Lung (tissue), 12 donors: ENCODE data around the gene RIC8B. TPM values are rescaled to one million over a fixed set of nuclear protein-coding genes. Genes with fewer than 3 reads are reported as not detected.

ENCODE experiments used
- ATAC-seq: fragments of 200-7000 bp; cut with Tn5 transposase; one replicate; pipeline ENCODE4 v1.9.1; 2020; ENCODE audit warnings: moderate number of reproducible peaks; ENCODE audit not compliant: insufficient read depth, low FRiP score
- DNase-seq, 3 donors: peaks; one replicate each; pipeline ENCODE4 v3.0.0-alpha.2; 2013 to 2017
- H3K27ac ChIP-seq, 2 donors: one replicate each; pipeline ENCODE4 v1.5.1; 2013; ENCODE audit warnings: mild to moderate bottlenecking in 2 of 2, moderate library complexity in 2 of 2, control low read depth in 1 of 2, inconsistent platforms in 1 of 2, low read depth in 1 of 2, low read length in 1 of 2
- H3K27me3 ChIP-seq, 3 donors: one replicate each; pipeline ENCODE4 v1.5.1; 2013; ENCODE audit warnings: low read length in 2 of 3; ENCODE audit not compliant: control insufficient read depth in 3 of 3, insufficient read depth in 3 of 3
- H3K36me3 ChIP-seq, 4 donors: one replicate each; pipeline ENCODE4 v1.5.1; 2013; ENCODE audit warnings: low read length in 4 of 4, mild to moderate bottlenecking in 1 of 4, moderate library complexity in 1 of 4; ENCODE audit not compliant: control insufficient read depth in 4 of 4, insufficient read depth in 4 of 4
- H3K4me1 ChIP-seq, 5 donors: one replicate each; pipeline ENCODE4 v1.5.1; 2013; ENCODE audit warnings: low read length in 5 of 5, mild to moderate bottlenecking in 2 of 5, moderate library complexity in 1 of 5; ENCODE audit not compliant: control insufficient read depth in 5 of 5, insufficient read depth in 5 of 5
- H3K4me3 ChIP-seq: one replicate; pipeline ENCODE4 v1.5.1; 2013; ENCODE audit warnings: mild to moderate bottlenecking, control low read depth, moderate library complexity
- H3K9ac ChIP-seq, 2 donors: one replicate each; pipeline ENCODE4 v1.5.1; 2013; ENCODE audit warnings: low read length in 2 of 2, control low read depth in 1 of 2; ENCODE audit not compliant: insufficient read depth in 1 of 2
- H3K9me3 ChIP-seq, 4 donors: one replicate each; pipeline ENCODE4 v1.5.1; 2013; ENCODE audit warnings: low read length in 3 of 4, mild to moderate bottlenecking in 1 of 4, moderate library complexity in 1 of 4; ENCODE audit not compliant: control insufficient read depth in 4 of 4, insufficient read depth in 3 of 4
- CTCF ChIP-seq: IDR thresholded peaks from 2 replicates; pipeline ENCODE4 v1.5.1; 2012; ENCODE audit warnings: mild to moderate bottlenecking; ENCODE audit errors: control extremely low read depth, extremely low read depth
- WGBS, 2 donors: extraction: QIAGEN DNeasy Blood & Tissue Kit; methylation state at CpG; one replicate each; pipeline ENCODE4 v1.1.7; 2013; 5-methylcytosine and 5-hydroxymethylcytosine counted together
- polyA plus RNA-seq, 2 donors: library from polyadenylated mRNA; stranded (reverse); fragments of 200-250 nt; gene quantifications; one replicate each; pipeline ENCODE4 v1.2.1, GENCODE V29; 2013
- total RNA-seq, 2 donors: library from RNA; depleted of rRNA in 1 of 2; stranded (reverse); fragments of >200 nt in 1 of 2; gene quantifications; one replicate each; pipeline ENCODE4 v1.2.1, GENCODE V29; 2014 to 2021
- donor health status: control.
- donor health status: control.
- donor health status: Bipolar disorder and iron deficiency.
- donor health status: healthy.
- donor health status: DM: yes; HTN: yes; CAD: no.

RIC8B gene
- total and polyA plus RNA-seq, 4 donors = 3.3 to 14.4 (median 8.2) TPM

GRCh38 chr12:106740818-106741217 lies 33.7 kb upstream of the RIC8B start:
- H3K4me3 ChIP-seq = no peak overlapping the region
- peaks cover 0 to 5% (median 0%) of the 10 kb centered on the region in 3 donors for H3K27me3 ChIP-seq
- H3K27ac ChIP-seq = no peak overlapping the region
- TF ChIP-seq CTCF = no peak
- DNase-seq (no peak), ATAC-seq (no peak)
- 47 to 59% methylated on average over 5 of the region's 5 CpGs for WGBS, 2 donors
- H3K4me1 ChIP-seq = peaks cover 0 to 10% (median 6%) of the 10 kb centered on the region in 5 donors
- no peaks in the 10 kb centered on the region for H3K9me3 ChIP-seq
- no peaks in the 10 kb centered on the region for H3K36me3 ChIP-seq
- no peak overlapping the region for H3K9ac ChIP-seq

- no peaks in the 10 kb centered on the region for H3K9me3 ChIP-seq
- WGBS, 2 donors = 82% methylated on average over 2 of the region's 2 CpGs
- ATAC-seq = no peak
- H3K27ac ChIP-seq = no peak overlapping the region
- no peaks in the 10 kb centered on the region for H3K36me3 ChIP-seq
- TF ChIP-seq CTCF = no peak
- DNase-seq = no peak
- peaks cover 0 to 10% (median 6%) of the 10 kb centered on the region in 5 donors for H3K4me1 ChIP-seq
- H3K9ac ChIP-seq = no peak overlapping the region
- peaks cover 0 to 5% (median 0%) of the 10 kb centered on the region in 3 donors for H3K27me3 ChIP-seq
- H3K4me3 ChIP-seq = no peak overlapping the region
These were observed 33.2 kb upstream of the RIC8B start for GRCh38 chr12:106741247-106741646.

- Histone ChIP-seq H3K36me3 (no peaks in the 10 kb centered on the region), H3K4me1 (peaks cover 0 to 10% (median 6%) of the 10 kb centered on the region in 5 donors), H3K27ac (no peak overlapping the region), H3K9ac (no peak overlapping the region), H3K27me3 (peaks cover 0 to 5% (median 0%) of the 10 kb centered on the region in 3 donors), H3K9me3 (no peaks in the 10 kb centered on the region), H3K4me3 (no peak overlapping the region)
- no peak for ATAC-seq
- no peak for TF ChIP-seq CTCF
- WGBS, 2 donors = 65 to 75% methylated on average over 8 of the region's 8 CpGs
- no peak for DNase-seq
These were observed 31.1 kb upstream of the RIC8B start for GRCh38 chr12:106743270-106743988.

GRCh38 chr12:106744600-106744999 lies 29.9 kb upstream of the RIC8B start:
- no peak for DNase-seq
- ATAC-seq = no peak
- H3K4me1 ChIP-seq = peaks cover 0 to 10% (median 6%) of the 10 kb centered on the region in 5 donors
- no peak overlapping the region for H3K4me3 ChIP-seq
- H3K27ac ChIP-seq = no peak overlapping the region
- no peak for TF ChIP-seq CTCF
- no peaks in the 10 kb centered on the region for H3K36me3 ChIP-seq
- H3K27me3 ChIP-seq = peaks cover 0 to 5% (median 0%) of the 10 kb centered on the region in 3 donors
- no peak overlapping the region for H3K9ac ChIP-seq
- no peaks in the 10 kb centered on the region for H3K9me3 ChIP-seq
- 67 to 82% methylated on average over 6 of the region's 6 CpGs for WGBS, 2 donors
